ENCODE results near the gene LGALS7B.

DNA sequence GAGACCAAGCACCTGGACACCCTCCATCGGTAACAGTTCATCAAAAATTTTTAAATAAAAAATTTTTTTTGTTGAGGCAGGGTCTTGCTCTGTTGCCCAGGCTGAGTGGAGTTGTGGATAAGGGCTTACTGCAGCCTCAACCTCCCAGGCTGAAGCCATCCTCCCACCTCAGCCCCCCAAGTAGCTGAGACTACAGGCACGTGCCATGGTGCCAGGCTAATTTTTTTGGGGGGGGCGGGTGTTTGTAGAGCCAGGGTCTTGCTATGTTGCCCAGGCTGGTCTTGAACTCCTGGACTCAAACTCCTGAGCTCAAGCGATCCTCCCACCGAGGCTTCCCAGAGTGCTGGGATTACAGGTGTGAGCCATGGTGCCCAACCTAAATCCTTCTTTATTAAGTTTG lies 4.7 kb downstream of the LGALS7B start:
- TF ChIP-seq EZH2phosphoT487 (conservative IDR thresholded peaks at IDR 0.05; ENCODE audit: low read length) = no peak
- TF ChIP-seq, protein P1, sequence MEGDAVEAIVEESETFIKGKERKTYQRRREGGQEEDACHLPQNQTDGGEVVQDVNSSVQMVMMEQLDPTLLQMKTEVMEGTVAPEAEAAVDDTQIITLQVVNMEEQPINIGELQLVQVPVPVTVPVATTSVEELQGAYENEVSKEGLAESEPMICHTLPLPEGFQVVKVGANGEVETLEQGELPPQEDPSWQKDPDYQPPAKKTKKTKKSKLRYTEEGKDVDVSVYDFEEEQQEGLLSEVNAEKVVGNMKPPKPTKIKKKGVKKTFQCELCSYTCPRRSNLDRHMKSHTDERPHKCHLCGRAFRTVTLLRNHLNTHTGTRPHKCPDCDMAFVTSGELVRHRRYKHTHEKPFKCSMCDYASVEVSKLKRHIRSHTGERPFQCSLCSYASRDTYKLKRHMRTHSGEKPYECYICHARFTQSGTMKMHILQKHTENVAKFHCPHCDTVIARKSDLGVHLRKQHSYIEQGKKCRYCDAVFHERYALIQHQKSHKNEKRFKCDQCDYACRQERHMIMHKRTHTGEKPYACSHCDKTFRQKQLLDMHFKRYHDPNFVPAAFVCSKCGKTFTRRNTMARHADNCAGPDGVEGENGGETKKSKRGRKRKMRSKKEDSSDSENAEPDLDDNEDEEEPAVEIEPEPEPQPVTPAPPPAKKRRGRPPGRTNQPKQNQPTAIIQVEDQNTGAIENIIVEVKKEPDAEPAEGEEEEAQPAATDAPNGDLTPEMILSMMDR (IDR thresholded peaks at IDR 0.05; ENCODE audit: insufficient read depth, low read length, poor library complexity, severe bottlenecking) = no peak
